HepG2 (cell line): ENCODE measurements around the gene SEC31B. TPM values are rescaled to one million over a fixed set of nuclear protein-coding genes. Genes with fewer than 3 reads are reported as not detected.

Experiments
- ARNT2 ChIP-seq: sonication (generic); formaldehyde crosslinking; IDR thresholded peaks from 2 replicates; pipeline ENCODE4 v1.8.0; 2022; ENCODE audit warnings: mild to moderate bottlenecking, low read depth, missing genetic modification reagents, moderate library complexity
- ATF7-NPFF ChIP-seq: sonication (generic); formaldehyde crosslinking; IDR thresholded peaks from 2 replicates; pipeline ENCODE4 v1.8.1; 2023; ENCODE audit warnings: mild to moderate bottlenecking, low read depth, missing genetic modification reagents, moderate library complexity
- DMAP1 ChIP-seq: IDR thresholded peaks from 2 replicates; pipeline ENCODE4 v1.6.1; 2016
- GZF1 ChIP-seq: sonication (generic); formaldehyde crosslinking; IDR thresholded peaks from 2 replicates; pipeline ENCODE4 v1.5.1; 2020; ENCODE audit warnings: mild to moderate bottlenecking, missing genetic modification reagents
- KLF9 ChIP-seq: IDR thresholded peaks from 2 replicates; pipeline ENCODE4 v1.6.1; 2016; ENCODE audit warnings: low read depth
- MTA3 ChIP-seq: sonication (generic); formaldehyde crosslinking; IDR thresholded peaks from 2 replicates; pipeline ENCODE4 v1.4.0; 2020; ENCODE audit warnings: missing genetic modification reagents
- MTF2 ChIP-seq: sonication (generic); formaldehyde crosslinking; IDR thresholded peaks from 2 replicates; pipeline ENCODE4 v1.5.0; 2020; ENCODE audit warnings: missing genetic modification reagents, borderline replicate concordance
- MYC ChIP-seq: sonication (generic); formaldehyde crosslinking; IDR thresholded peaks from 2 replicates; pipeline ENCODE4 v1.9.0; 2021; ENCODE audit warnings: missing genetic modification reagents, borderline replicate concordance
- NCOR1 ChIP-seq: fragments of 200-600 bp; sonication (generic); IDR thresholded peaks from 2 replicates; pipeline ENCODE4 v1.7.0; 2017; ENCODE audit warnings: antibody characterized with exemption, low read length, borderline replicate concordance
- PTBP1 ChIP-seq: fragments of 200-400 bp; formaldehyde crosslinking; IDR thresholded peaks from 2 replicates; pipeline ENCODE4 v1.6.1; 2018; ENCODE audit warnings: low read length, low read depth; ENCODE audit not compliant: poor library complexity, severe bottlenecking
- TARDBP ChIP-seq: sonication (generic); formaldehyde crosslinking; IDR thresholded peaks from 2 replicates; pipeline ENCODE4 v1.8.0; 2022; ENCODE audit warnings: mild to moderate bottlenecking, missing genetic modification reagents
- TRIM24 ChIP-seq: sonication (generic); formaldehyde crosslinking; IDR thresholded peaks from 2 replicates; pipeline ENCODE4 v1.8.0; 2022; ENCODE audit warnings: mild to moderate bottlenecking, missing genetic modification reagents
- ZNF138 ChIP-seq: sonication (generic); formaldehyde crosslinking; IDR thresholded peaks from 2 replicates; pipeline ENCODE4 v1.5.0; 2020; ENCODE audit warnings: mild to moderate bottlenecking, low read depth, missing genetic modification reagents
- ZNF317 ChIP-seq: sonication (generic); formaldehyde crosslinking; IDR thresholded peaks from 2 replicates; pipeline ENCODE4 v1.5.0; 2020; ENCODE audit warnings: mild to moderate bottlenecking, missing genetic modification reagents
- ZNF589 ChIP-seq: sonication (generic); formaldehyde crosslinking; conservative IDR thresholded peaks from 2 replicates; pipeline ENCODE4 v1.8.0; 2022; ENCODE audit warnings: mild to moderate bottlenecking, moderate library complexity, missing genetic modification reagents
- ZSCAN22 ChIP-seq: sonication (generic); formaldehyde crosslinking; IDR thresholded peaks from 2 replicates; pipeline ENCODE4 v1.4.0; 2020; ENCODE audit warnings: mild to moderate bottlenecking, missing genetic modification reagents
- polyA plus RNA-seq, 8 experiments: library from polyadenylated mRNA; depleted of rRNA in 3 of 8; stranded (reverse) in 7 of 8; unstranded in 1 of 8; fragments of >200 nt; fragmentation: Illumina TruSeq in 4 of 8; extraction: Trizol in 4 of 8; gene quantifications; 2 replicates each; pipeline versions ENCODE4 v1.2.1 to v1.2.3, GENCODE V29; 2011 to 2016; ENCODE audit warnings: low read depth in 4 of 8, missing spikeins in 1 of 8, mixed read lengths in 1 of 8; ENCODE audit not compliant: insufficient read depth in 1 of 8
- total RNA-seq, 5 experiments: library from RNA; depleted of rRNA; stranded (reverse); fragments of >200 nt; fragmentation: Illumina TruSeq; extraction: Trizol; gene quantifications; 2 replicates each; pipeline ENCODE4 v1.2.3, GENCODE V29; 2016; ENCODE audit warnings: low read depth in 1 of 5
- TF ChIP-seq, protein P1 (sequence below): sonication (generic); formaldehyde crosslinking; IDR thresholded peaks from 2 replicates; pipeline ENCODE4 v1.5.1; 2020; ENCODE audit warnings: mild to moderate bottlenecking, missing genetic modification reagents, borderline replicate concordance
- TF ChIP-seq, protein P2 (sequence below): IDR thresholded peaks from 2 replicates; pipeline ENCODE4 v1.6.1; 2018; ENCODE audit warnings: missing genetic modification reagents, mild to moderate bottlenecking, missing compliant biosample characterization
- TF ChIP-seq, protein P3 (sequence below): IDR thresholded peaks from 2 replicates; pipeline ENCODE4 v1.6.1; 2016; ENCODE audit warnings: missing genetic modification reagents, missing compliant biosample characterization
- TF ChIP-seq, protein P4 (sequence below): IDR thresholded peaks from 2 replicates; pipeline ENCODE4 v1.6.1; 2018; ENCODE audit warnings: missing genetic modification reagents
- TF ChIP-seq, protein P5 (sequence below): sonication (generic); formaldehyde crosslinking; IDR thresholded peaks from 2 replicates; pipeline ENCODE4 v1.4.0; 2020; ENCODE audit warnings: low read depth, missing genetic modification reagents

SEC31B gene
- total and polyA plus RNA-seq, 2 of the 13 experiments (the other 11 are each of a cell fraction or from before 2014, with no cell fraction given) = 2.0 to 8.3 TPM

DNA sequence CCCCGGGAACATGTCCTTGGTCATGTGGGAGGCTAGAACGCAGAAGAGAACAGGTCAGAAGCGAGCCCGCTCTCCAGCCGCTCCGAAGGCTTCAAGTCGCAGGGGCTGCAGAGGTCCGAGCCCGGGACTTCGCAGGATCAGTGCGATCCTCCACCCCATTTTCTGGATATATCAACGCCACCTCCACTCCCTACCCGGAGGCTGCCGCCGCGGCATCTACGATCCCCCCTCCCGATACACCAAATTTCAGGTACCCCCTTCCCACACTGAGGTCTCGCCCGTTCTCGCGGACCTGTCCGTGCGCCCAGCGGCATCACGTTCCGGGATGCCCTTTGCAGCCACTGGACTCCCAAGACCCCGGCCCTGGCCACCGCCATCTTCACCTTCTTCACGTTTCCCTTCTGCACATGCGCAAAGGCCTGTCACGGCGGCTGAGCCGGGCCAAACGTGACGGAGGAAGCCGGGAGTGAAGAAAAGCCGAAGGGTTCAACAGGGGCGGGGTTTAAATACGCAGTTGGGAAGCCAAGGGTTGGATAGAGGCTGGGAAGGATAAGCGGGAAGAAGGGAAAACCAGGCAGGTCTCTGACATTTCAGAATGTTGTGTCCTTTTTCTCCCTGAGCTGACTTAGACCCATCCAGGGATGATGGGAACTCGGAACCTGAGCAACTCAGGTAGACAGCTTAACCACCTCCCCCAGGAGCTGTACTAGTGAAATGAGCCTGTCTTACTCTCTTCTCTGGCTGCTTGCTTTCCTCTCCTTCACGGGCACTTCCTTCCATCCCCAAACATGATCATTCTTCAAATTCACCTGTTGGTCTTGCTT, 10.0 kb upstream of the SEC31B start, which contains the start of gene NDUFB8 (continued):
- TF ChIP-seq, protein P1, sequence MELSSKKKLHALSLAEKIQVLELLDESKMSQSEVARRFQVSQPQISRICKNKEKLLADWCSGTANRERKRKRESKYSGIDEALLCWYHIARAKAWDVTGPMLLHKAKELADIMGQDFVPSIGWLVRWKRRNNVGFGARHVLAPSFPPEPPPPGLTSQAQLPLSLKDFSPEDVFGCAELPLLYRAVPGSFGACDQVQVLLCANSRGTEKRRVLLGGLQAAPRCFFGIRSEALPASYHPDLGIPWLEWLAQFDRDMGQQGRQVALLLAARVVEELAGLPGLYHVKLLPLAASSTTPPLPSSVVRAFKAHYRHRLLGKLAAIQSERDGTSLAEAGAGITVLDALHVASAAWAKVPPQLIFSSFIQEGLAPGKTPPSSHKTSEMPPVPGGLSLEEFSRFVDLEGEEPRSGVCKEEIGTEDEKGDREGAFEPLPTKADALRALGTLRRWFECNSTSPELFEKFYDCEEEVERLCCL = no peak
- TF ChIP-seq MYC (CRISPR knock-in tag) (peak; percentile 47; the same call in 1 of the 2 replicates), KLF9 (CRISPR knock-in tag) (no peak), ARNT2 (CRISPR knock-in tag) (peak; percentile 25; the same call in 1 of the 2 replicates), ZSCAN22 (CRISPR knock-in tag) (no peak), MTA3 (CRISPR knock-in tag) (no peak), DMAP1 (CRISPR knock-in tag) (peak; percentile 66; the same call in 1 of the 2 replicates), ZNF317 (CRISPR knock-in tag) (0 out of 2 replicates have a peak, but pooled peaks have one; percentile 30), ZNF589 (CRISPR knock-in tag) (no peak), GZF1 (CRISPR knock-in tag) (no peak), ZNF138 (CRISPR knock-in tag) (no peak), PTBP1 (peak; percentile 29), TRIM24 (CRISPR knock-in tag) (no peak), ATF7-NPFF (peak; percentile 59; the same call in 1 of the 2 replicates), TARDBP (peak; percentile 60; the same call in 1 of the 2 replicates), NCOR1 (no peak), MTF2 (CRISPR knock-in tag) (no peak)
- TF ChIP-seq, protein P2, sequence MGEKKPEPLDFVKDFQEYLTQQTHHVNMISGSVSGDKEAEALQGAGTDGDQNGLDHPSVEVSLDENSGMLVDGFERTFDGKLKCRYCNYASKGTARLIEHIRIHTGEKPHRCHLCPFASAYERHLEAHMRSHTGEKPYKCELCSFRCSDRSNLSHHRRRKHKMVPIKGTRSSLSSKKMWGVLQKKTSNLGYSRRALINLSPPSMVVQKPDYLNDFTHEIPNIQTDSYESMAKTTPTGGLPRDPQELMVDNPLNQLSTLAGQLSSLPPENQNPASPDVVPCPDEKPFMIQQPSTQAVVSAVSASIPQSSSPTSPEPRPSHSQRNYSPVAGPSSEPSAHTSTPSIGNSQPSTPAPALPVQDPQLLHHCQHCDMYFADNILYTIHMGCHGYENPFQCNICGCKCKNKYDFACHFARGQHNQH (CRISPR knock-in tag) = peak; percentile 34; the same call in 1 of the 2 replicates
- TF ChIP-seq, protein P3, sequence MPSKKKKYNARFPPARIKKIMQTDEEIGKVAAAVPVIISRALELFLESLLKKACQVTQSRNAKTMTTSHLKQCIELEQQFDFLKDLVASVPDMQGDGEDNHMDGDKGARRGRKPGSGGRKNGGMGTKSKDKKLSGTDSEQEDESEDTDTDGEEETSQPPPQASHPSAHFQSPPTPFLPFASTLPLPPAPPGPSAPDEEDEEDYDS (CRISPR knock-in tag) = peak; percentile 46; the same call in 1 of the 2 replicates
- TF ChIP-seq, protein P4, sequence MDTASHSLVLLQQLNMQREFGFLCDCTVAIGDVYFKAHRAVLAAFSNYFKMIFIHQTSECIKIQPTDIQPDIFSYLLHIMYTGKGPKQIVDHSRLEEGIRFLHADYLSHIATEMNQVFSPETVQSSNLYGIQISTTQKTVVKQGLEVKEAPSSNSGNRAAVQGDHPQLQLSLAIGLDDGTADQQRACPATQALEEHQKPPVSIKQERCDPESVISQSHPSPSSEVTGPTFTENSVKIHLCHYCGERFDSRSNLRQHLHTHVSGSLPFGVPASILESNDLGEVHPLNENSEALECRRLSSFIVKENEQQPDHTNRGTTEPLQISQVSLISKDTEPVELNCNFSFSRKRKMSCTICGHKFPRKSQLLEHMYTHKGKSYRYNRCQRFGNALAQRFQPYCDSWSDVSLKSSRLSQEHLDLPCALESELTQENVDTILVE (CRISPR knock-in tag) = 0 out of 2 replicates have a peak, but pooled peaks have one; percentile 25
- TF ChIP-seq, protein P5, sequence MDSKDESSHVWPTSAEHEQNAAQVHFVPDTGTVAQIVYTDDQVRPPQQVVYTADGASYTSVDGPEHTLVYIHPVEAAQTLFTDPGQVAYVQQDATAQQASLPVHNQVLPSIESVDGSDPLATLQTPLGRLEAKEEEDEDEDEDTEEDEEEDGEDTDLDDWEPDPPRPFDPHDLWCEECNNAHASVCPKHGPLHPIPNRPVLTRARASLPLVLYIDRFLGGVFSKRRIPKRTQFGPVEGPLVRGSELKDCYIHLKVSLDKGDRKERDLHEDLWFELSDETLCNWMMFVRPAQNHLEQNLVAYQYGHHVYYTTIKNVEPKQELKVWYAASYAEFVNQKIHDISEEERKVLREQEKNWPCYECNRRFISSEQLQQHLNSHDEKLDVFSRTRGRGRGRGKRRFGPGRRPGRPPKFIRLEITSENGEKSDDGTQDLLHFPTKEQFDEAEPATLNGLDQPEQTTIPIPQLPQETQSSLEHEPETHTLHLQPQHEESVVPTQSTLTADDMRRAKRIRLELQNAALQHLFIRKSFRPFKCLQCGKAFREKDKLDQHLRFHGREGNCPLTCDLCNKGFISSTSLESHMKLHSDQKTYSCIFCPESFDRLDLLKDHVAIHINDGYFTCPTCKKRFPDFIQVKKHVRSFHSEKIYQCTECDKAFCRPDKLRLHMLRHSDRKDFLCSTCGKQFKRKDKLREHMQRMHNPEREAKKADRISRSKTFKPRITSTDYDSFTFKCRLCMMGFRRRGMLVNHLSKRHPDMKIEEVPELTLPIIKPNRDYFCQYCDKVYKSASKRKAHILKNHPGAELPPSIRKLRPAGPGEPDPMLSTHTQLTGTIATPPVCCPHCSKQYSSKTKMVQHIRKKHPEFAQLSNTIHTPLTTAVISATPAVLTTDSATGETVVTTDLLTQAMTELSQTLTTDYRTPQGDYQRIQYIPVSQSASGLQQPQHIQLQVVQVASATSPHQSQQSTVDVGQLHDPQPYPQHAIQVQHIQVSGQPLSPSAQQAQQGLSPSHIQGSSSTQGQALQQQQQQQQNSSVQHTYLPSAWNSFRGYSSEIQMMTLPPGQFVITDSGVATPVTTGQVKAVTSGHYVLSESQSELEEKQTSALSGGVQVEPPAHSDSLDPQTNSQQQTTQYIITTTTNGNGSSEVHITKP (CRISPR knock-in tag) = peak; percentile 75; the same call in 1 of the 2 replicates
